Mesenchymal stem cell (in vitro differentiated cells and primary cell): Measurements from ENCODE around the gene SERPINB6.

ENCODE experiments used
- DNase-seq: peaks from one replicate; pipeline ENCODE4 v3.0.0-alpha.2; 2013
- H2AFZ ChIP-seq: one replicate; pipeline ENCODE4 v1.6.1; 2013; ENCODE audit warnings: low read depth, mild to moderate bottlenecking, control low read depth, inconsistent platforms, low read length, moderate library complexity
- H2AK5ac ChIP-seq: 2 replicates; pipeline ENCODE4 v1.6.1; 2013; ENCODE audit warnings: low read length, moderate library complexity, mild to moderate bottlenecking, inconsistent platforms; ENCODE audit not compliant: severe bottlenecking
- H2BK120ac ChIP-seq: one replicate; pipeline ENCODE4 v1.6.1; 2013; ENCODE audit warnings: low read depth, mild to moderate bottlenecking, inconsistent platforms, low read length, moderate library complexity
- H2BK12ac ChIP-seq, 2 experiments: one replicate each; pipeline ENCODE4 v1.6.1; 2013; ENCODE audit warnings: inconsistent platforms in 2 of 2, low read length in 2 of 2, mild to moderate bottlenecking in 2 of 2, moderate library complexity in 2 of 2, control low read depth in 1 of 2
- H2BK15ac ChIP-seq: one replicate; pipeline ENCODE4 v1.6.1; 2013; ENCODE audit warnings: mild to moderate bottlenecking, low read depth, inconsistent platforms; ENCODE audit not compliant: poor library complexity, severe bottlenecking
- H2BK5ac ChIP-seq: 2 replicates; pipeline ENCODE4 v1.6.1; 2013; ENCODE audit warnings: low read depth, mild to moderate bottlenecking, low read length, control low read depth, inconsistent platforms; ENCODE audit not compliant: poor library complexity, severe bottlenecking
- H3K14ac ChIP-seq, 2 experiments: one replicate each; pipeline ENCODE4 v1.6.1; 2013; ENCODE audit warnings: inconsistent platforms in 2 of 2, low read length in 2 of 2, control low read depth in 1 of 2, mild to moderate bottlenecking in 1 of 2, moderate library complexity in 1 of 2
- H3K18ac ChIP-seq, 2 experiments: one replicate each; pipeline ENCODE4 v1.6.1; 2013; ENCODE audit warnings: inconsistent platforms in 2 of 2, low read length in 2 of 2, control low read depth in 1 of 2, low read depth in 1 of 2, mild to moderate bottlenecking in 1 of 2
- H3K23ac ChIP-seq, 2 experiments: one replicate each; pipeline ENCODE4 v1.6.1; 2013; ENCODE audit warnings: inconsistent platforms in 2 of 2, low read length in 2 of 2, mild to moderate bottlenecking in 2 of 2, moderate library complexity in 2 of 2, control low read depth in 1 of 2
- H3K27ac ChIP-seq: 2 replicates; pipeline ENCODE4 v1.5.1; 2013; ENCODE audit warnings: mild to moderate bottlenecking, moderate library complexity, low read length, control low read depth, inconsistent platforms; ENCODE audit not compliant: poor library complexity, severe bottlenecking
- H3K27me3 ChIP-seq, 2 experiments: 2 replicates each; pipeline versions ENCODE4 v1.6.1 to v1.7.0; 2013; ENCODE audit warnings: low read length in 2 of 2, mild to moderate bottlenecking in 2 of 2, moderate library complexity in 2 of 2, control low read depth in 1 of 2, inconsistent platforms in 1 of 2; ENCODE audit not compliant: control insufficient read depth in 1 of 2, insufficient read depth in 1 of 2
- H3K36me3 ChIP-seq, 2 experiments: 2 replicates each; pipeline versions ENCODE4 v1.6.1 to v1.7.0; 2013; ENCODE audit warnings: low read length in 2 of 2, control low read depth in 1 of 2, inconsistent platforms in 1 of 2, low read depth in 1 of 2, mild to moderate bottlenecking in 1 of 2; ENCODE audit not compliant: insufficient read depth in 2 of 2, control insufficient read depth in 1 of 2
- H3K4ac ChIP-seq, 2 experiments: one replicate each; pipeline ENCODE4 v1.6.1; 2013; ENCODE audit warnings: inconsistent platforms in 2 of 2, low read length in 2 of 2, mild to moderate bottlenecking in 2 of 2, moderate library complexity in 2 of 2, control low read depth in 1 of 2, low read depth in 1 of 2
- H3K4me1 ChIP-seq: 2 replicates; pipeline ENCODE4 v1.6.1; 2013; ENCODE audit warnings: low read depth, low read length, control low read depth; ENCODE audit not compliant: control insufficient read depth, insufficient read depth
- H3K4me2 ChIP-seq: 2 replicates; pipeline ENCODE4 v1.6.1; 2013; ENCODE audit warnings: low read length, mild to moderate bottlenecking, inconsistent platforms; ENCODE audit not compliant: poor library complexity, severe bottlenecking
- H3K4me3 ChIP-seq, 2 experiments: 2 replicates each; pipeline versions ENCODE4 v1.5.1 to v1.7.0; 2013; ENCODE audit warnings: low read length in 2 of 2, mild to moderate bottlenecking in 2 of 2, control low read depth in 1 of 2, low read depth in 1 of 2; ENCODE audit not compliant: insufficient read depth in 1 of 2
- H3K79me1 ChIP-seq: replicated peaks from 2 replicates; pipeline ENCODE4 v1.6.1; 2013; ENCODE audit warnings: mild to moderate bottlenecking, control low read depth, low read length, inconsistent platforms; ENCODE audit not compliant: poor library complexity, severe bottlenecking
- H3K9ac ChIP-seq: 2 replicates; pipeline ENCODE4 v1.7.0; 2013; ENCODE audit warnings: mild to moderate bottlenecking, low read length, moderate library complexity
- H3K9me3 ChIP-seq: 2 replicates; pipeline ENCODE4 v1.7.0; 2013; ENCODE audit warnings: mild to moderate bottlenecking, low read length; ENCODE audit not compliant: control insufficient read depth
- H4K8ac ChIP-seq: one replicate; pipeline ENCODE4 v1.6.1; 2013; ENCODE audit warnings: inconsistent platforms, mild to moderate bottlenecking, low read length, moderate library complexity
- H4K91ac ChIP-seq: one replicate; pipeline ENCODE4 v1.6.1; 2013; ENCODE audit warnings: mild to moderate bottlenecking, low read length, inconsistent platforms
- WGBS: methylation state at CpG from one replicate; pipeline ENCODE4 v1.1.7; 2013; ENCODE audit warnings: mixed read lengths; 5-methylcytosine and 5-hydroxymethylcytosine counted together

SERPINB6 gene

GRCh38 chr6:3016473-3017280 lies 45.3 kb upstream of the SERPINB6 start:
- peaks cover 8% of the 10 kb centered on the region for H3K9me3 ChIP-seq

DNA sequence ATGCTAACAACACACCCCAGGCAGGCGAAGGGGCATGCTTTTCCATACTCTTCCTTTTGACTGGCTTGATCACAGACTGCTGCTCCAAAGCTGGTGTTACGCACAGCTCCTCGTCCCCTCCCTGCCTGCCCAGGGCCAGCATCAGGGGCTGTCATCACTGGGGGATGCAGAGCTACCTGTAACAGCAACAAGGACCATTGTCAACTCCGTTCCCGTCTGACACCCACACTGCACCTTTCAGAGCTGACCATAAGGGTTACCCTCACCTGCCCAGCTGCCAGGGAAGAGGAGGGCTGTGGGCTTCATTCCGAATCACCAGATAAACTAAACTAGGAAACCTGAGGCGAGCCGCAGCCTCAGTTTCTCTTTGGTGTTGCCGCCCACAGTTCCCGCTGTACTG lies 43.8 kb upstream of the SERPINB6 start:
- H2AK5ac ChIP-seq = no peak overlapping the region
- H3K4me3 ChIP-seq = no peak overlapping the region
- H3K23ac ChIP-seq = no peak overlapping the region
- H3K4me2 ChIP-seq = no peak overlapping the region
- H2BK15ac ChIP-seq = no peak overlapping the region
- no peaks in the 10 kb centered on the region for H3K27me3 ChIP-seq
- no peak overlapping the region for H3K27ac ChIP-seq
- H2BK120ac ChIP-seq = no peak overlapping the region
- peaks cover 17 to 79% of the 10 kb centered on the region in 2 experiments for H3K36me3 ChIP-seq
- H4K8ac ChIP-seq = no peak overlapping the region
- H2BK12ac ChIP-seq = no peak overlapping the region
- over 99% methylated on average over 10 of the region's 10 CpGs for WGBS
- no peak for DNase-seq
- H3K79me1 ChIP-seq = no peaks in the 10 kb centered on the region
- H2BK5ac ChIP-seq = no peak overlapping the region
- no peak overlapping the region for H3K9ac ChIP-seq
- H2AFZ ChIP-seq = no peak overlapping the region
- no peak overlapping the region for H4K91ac ChIP-seq
- H3K4ac ChIP-seq = no peak overlapping the region
- peak overlapping the region in 1 of 2 experiments; percentile 20 for H3K14ac ChIP-seq
- no peak overlapping the region for H3K18ac ChIP-seq
- H3K9me3 ChIP-seq = peaks cover 23% of the 10 kb centered on the region
- no peaks in the 10 kb centered on the region for H3K4me1 ChIP-seq

More at GRCh38 chr6:3016473-3017280, 45.3 kb upstream of the SERPINB6 start:
- no peak overlapping the region for H3K4me2 ChIP-seq
- no peak overlapping the region for H3K18ac ChIP-seq
- no peak overlapping the region for H3K4me3 ChIP-seq
- no peaks in the 10 kb centered on the region for H3K79me1 ChIP-seq
- H3K23ac ChIP-seq = no peak overlapping the region
- H2AFZ ChIP-seq = no peak overlapping the region
- no peak overlapping the region for H3K4ac ChIP-seq
- no peak overlapping the region for H2BK120ac ChIP-seq
- H3K14ac ChIP-seq = no peak overlapping the region
- H3K27me3 ChIP-seq = no peaks in the 10 kb centered on the region
- no peak overlapping the region for H2AK5ac ChIP-seq
- H4K8ac ChIP-seq = no peak overlapping the region
- H2BK12ac ChIP-seq = no peak overlapping the region
- H3K4me1 ChIP-seq = no peaks in the 10 kb centered on the region
- no peak for DNase-seq
- no peak overlapping the region for H2BK15ac ChIP-seq
- H3K36me3 ChIP-seq = peaks cover 12 to 73% of the 10 kb centered on the region in 2 experiments
- no peak overlapping the region for H3K27ac ChIP-seq
- H2BK5ac ChIP-seq = no peak overlapping the region
- 98% methylated on average over 17 of the region's 17 CpGs for WGBS
- H4K91ac ChIP-seq = no peak overlapping the region
- no peak overlapping the region for H3K9ac ChIP-seq

DNA sequence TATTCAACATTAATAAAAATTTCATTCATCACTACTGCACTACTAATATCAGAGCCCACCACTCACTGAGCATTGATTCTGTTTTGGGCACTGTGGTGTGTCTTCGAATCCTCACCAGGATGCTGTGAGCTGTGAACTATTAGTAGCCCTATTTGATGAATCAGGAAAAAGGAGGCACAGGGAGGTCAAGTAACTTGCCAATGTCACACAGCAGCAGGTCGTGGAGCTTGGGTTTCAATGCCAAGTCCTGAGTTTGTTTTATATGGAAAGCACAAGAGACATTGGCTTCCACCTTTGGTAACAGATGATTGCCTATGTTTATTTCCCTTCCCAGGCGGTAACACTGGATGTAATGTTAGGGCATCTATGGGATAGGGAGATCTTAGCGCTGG lies 43.3 kb upstream of the SERPINB6 start:
- Histone ChIP-seq H3K9ac (no peak overlapping the region), H2AFZ (no peak overlapping the region), H3K4me2 (no peak overlapping the region), H3K9me3 (peaks cover 28% of the 10 kb centered on the region), H3K14ac (no peak overlapping the region), H3K18ac (no peak overlapping the region), H3K27me3 (no peaks in the 10 kb centered on the region), H3K79me1 (no peaks in the 10 kb centered on the region), H2BK15ac (no peak overlapping the region), H2BK12ac (no peak overlapping the region), H2AK5ac (no peak overlapping the region), H3K4ac (no peak overlapping the region), H3K4me1 (no peaks in the 10 kb centered on the region), H3K36me3 (peaks cover 17 to 79% of the 10 kb centered on the region in 2 experiments), H4K8ac (no peak overlapping the region), H4K91ac (no peak overlapping the region), H2BK5ac (no peak overlapping the region), H2BK120ac (no peak overlapping the region), H3K4me3 (no peak overlapping the region), H3K27ac (no peak overlapping the region), H3K23ac (no peak overlapping the region)
- 98% methylated on average over 4 of the region's 4 CpGs for WGBS
- DNase-seq = no peak

- Histone ChIP-seq H3K79me1 (no peaks in the 10 kb centered on the region), H2BK5ac (no peak overlapping the region), H3K9me3 (peaks cover 29% of the 10 kb centered on the region), H3K36me3 (peaks cover 14 to 76% of the 10 kb centered on the region in 2 experiments), H2BK15ac (no peak overlapping the region), H2AK5ac (no peak overlapping the region), H2AFZ (no peak overlapping the region), H2BK12ac (no peak overlapping the region), H3K18ac (peak overlapping the region; percentile 9 to 17), H4K91ac (no peak overlapping the region), H3K9ac (no peak overlapping the region), H3K4me1 (no peaks in the 10 kb centered on the region), H3K4me3 (no peak overlapping the region), H3K14ac (no peak overlapping the region), H3K27me3 (no peaks in the 10 kb centered on the region), H3K4me2 (no peak overlapping the region), H3K4ac (no peak overlapping the region), H3K23ac (no peak overlapping the region), H3K27ac (no peak overlapping the region), H4K8ac (no peak overlapping the region), H2BK120ac (no peak overlapping the region)
- 97% methylated on average over 16 of the region's 18 CpGs for WGBS
- DNase-seq = no peak
These were observed 42.7 kb upstream of the SERPINB6 start for GRCh38 chr6:3013901-3014674.
